Psoas muscle (tissue), 8 donors: ENCODE results near the gene ASTN2. TPM values are rescaled to one million over a fixed set of nuclear protein-coding genes. Genes with fewer than 3 reads are reported as not detected.
"Not testable (repeated sequence)": the region's sequence is repeated elsewhere in the genome, so short reads cannot be mapped to it uniquely, and the experiment has no call there.

ENCODE experiments used
- ATAC-seq, 4 donors: fragments of 200-7000 bp; cut with Tn5 transposase; one replicate each; pipeline ENCODE4 v1.9.1; 2020; ENCODE audit warnings: moderate library complexity in 3 of 4, mild to moderate bottlenecking in 2 of 4
- DNase-seq, 2 donors: peaks; one replicate each; pipeline ENCODE4 v3.0.0-alpha.2; 2020
- H3K27ac ChIP-seq: fragments of 200-600 bp; one replicate; pipeline ENCODE4 v1.8.0; 2022
- H3K27me3 ChIP-seq, 3 donors: fragments of 200-600 bp in 1 of 3; one replicate each; pipeline versions ENCODE4 v1.6.1 to v1.8.0; 2013 to 2022; ENCODE audit warnings: low read length in 2 of 3, mild to moderate bottlenecking in 2 of 3, moderate library complexity in 1 of 3; ENCODE audit not compliant: insufficient read depth in 3 of 3
- H3K36me3 ChIP-seq, 2 donors: fragments of 200-600 bp in 1 of 2; one replicate each; pipeline versions ENCODE4 v1.6.1 to v1.8.0; 2013 to 2022; ENCODE audit warnings: low read depth in 1 of 2, mild to moderate bottlenecking in 1 of 2, moderate library complexity in 1 of 2; ENCODE audit not compliant: insufficient read depth in 1 of 2
- H3K4me1 ChIP-seq: fragments of 200-600 bp; one replicate; pipeline ENCODE4 v1.8.0; 2022
- H3K4me3 ChIP-seq: fragments of 200-600 bp; one replicate; pipeline ENCODE4 v1.8.0; 2022; ENCODE audit warnings: mild to moderate bottlenecking
- H3K9me3 ChIP-seq: fragments of 200-600 bp; one replicate; pipeline ENCODE4 v1.8.0; 2022
- WGBS, 3 donors: extraction: QIAGEN DNeasy Blood & Tissue Kit; methylation state at CpG; one replicate each; pipeline versions ENCODE4 v1.1.6 to v1.1.7; 2013; 5-methylcytosine and 5-hydroxymethylcytosine counted together
- intact Hi-C, 2 donors: fragments of 100-400 bp; cut with DNase I; formaldehyde crosslinking; loops; one replicate each; pipeline versions ENCODE4 v1.11.0 to v1.14.2; 2022
- polyA plus RNA-seq, 3 donors: library from polyadenylated mRNA; stranded (reverse); fragments of 200-250 nt; gene quantifications; one replicate each; pipeline ENCODE4 v1.2.3, GENCODE V29; 2013
- total RNA-seq, 4 donors: library from RNA; stranded (reverse); fragmentation: NEBNext Ultra II Directional in 2 of 4; extraction: Animal tissue kit (Norgen Biotek cat#: 25700) in 2 of 4; gene quantifications; one replicate each; pipeline versions ENCODE4 v1.2.1 to v1.2.4, GENCODE V29; 2021 to 2023
- TF ChIP-seq, protein P1 (sequence below): fragments of 200-600 bp; IDR thresholded peaks from one replicate; pipeline ENCODE4 v1.8.0; 2022; ENCODE audit warnings: antibody characterized with exemption
- donor health status: healthy with polysubstance abuse.
- donor health status: DM: no; HTN: no; CAD: no; lungs with moderate emphysema.
- donor health status: Bipolar disorder and iron deficiency.
- donor health status: healthy.
- donor health status: DM: yes; HTN: yes; CAD: no.
- donor health status: DM: no; HTN: no; CAD: no.
- donor health status: DM: no; HTN: no; CAD: no.
- donor health status: DM: yes; HTN: yes; CAD: no.

The ASTN2 gene
- total and polyA plus RNA-seq, 7 donors, result 2.0 to 10.3 (median 3.3) TPM

DNA sequence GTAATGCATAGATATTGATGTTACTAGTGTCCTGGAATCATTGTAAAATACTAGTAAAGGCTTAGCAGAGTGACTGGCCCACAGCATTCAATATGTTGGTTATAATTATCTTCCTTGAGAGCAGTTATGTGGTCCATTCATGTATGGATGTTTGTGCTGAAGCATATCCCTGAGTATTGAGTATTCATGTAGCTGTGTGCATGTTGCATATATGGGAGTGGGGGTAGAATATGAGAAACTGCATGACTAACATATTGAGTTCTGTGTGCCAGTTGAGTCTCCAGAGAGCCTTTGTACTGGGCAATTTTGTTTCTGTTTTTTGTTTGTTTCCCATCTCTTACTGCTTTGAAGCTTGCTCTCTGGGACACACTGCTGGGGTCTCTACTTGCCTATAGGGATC lies 950.4 kb downstream of the ASTN2 start:
- Histone ChIP-seq H3K27me3 (no peaks in the 10 kb centered on the region), H3K9me3 (no peaks in the 10 kb centered on the region), H3K36me3 (no peaks in the 10 kb centered on the region), H3K27ac (no peak overlapping the region), H3K4me3 (no peak overlapping the region), H3K4me1 (no peaks in the 10 kb centered on the region)
- intact Hi-C loops, result no loop called here
- DNase-seq, result no peak
- ATAC-seq, result no peak
- TF ChIP-seq, protein P1, sequence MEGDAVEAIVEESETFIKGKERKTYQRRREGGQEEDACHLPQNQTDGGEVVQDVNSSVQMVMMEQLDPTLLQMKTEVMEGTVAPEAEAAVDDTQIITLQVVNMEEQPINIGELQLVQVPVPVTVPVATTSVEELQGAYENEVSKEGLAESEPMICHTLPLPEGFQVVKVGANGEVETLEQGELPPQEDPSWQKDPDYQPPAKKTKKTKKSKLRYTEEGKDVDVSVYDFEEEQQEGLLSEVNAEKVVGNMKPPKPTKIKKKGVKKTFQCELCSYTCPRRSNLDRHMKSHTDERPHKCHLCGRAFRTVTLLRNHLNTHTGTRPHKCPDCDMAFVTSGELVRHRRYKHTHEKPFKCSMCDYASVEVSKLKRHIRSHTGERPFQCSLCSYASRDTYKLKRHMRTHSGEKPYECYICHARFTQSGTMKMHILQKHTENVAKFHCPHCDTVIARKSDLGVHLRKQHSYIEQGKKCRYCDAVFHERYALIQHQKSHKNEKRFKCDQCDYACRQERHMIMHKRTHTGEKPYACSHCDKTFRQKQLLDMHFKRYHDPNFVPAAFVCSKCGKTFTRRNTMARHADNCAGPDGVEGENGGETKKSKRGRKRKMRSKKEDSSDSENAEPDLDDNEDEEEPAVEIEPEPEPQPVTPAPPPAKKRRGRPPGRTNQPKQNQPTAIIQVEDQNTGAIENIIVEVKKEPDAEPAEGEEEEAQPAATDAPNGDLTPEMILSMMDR, result no peak

DNA sequence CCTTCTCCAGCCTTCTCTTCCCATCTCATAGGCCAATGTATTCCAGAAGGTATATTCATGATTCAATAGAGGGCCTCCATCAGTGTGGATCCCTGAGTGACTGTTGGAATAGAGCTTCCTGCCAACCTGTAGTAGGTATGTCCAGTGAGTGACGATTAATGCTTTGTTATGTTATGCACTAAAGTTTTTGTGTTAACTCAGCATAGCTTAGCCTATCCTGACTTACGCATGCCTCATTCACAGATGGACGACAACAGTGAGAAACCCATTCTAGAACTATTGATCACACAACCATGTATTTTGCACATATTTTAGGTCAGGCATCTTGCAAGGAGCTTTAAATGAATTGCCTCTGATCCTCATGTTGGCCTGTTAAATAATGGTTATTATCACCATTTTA lies 953.2 kb downstream of the ASTN2 start:
- intact Hi-C loops, result no loop called here
- H3K27me3 ChIP-seq, result no peaks in the 10 kb centered on the region
- H3K4me3 ChIP-seq, result no peak overlapping the region
- peaks cover 9% of the 10 kb centered on the region for H3K9me3 ChIP-seq
- H3K27ac ChIP-seq, result no peak overlapping the region
- no peaks in the 10 kb centered on the region for H3K36me3 ChIP-seq
- TF ChIP-seq, protein P1, result no peak
- H3K4me1 ChIP-seq, result no peaks in the 10 kb centered on the region
- DNase-seq, result no peak
- ATAC-seq, result no peak
- WGBS, 3 donors, result 93 to 97% (median 96%) methylated on average over 3 of the region's 3 CpGs

DNA sequence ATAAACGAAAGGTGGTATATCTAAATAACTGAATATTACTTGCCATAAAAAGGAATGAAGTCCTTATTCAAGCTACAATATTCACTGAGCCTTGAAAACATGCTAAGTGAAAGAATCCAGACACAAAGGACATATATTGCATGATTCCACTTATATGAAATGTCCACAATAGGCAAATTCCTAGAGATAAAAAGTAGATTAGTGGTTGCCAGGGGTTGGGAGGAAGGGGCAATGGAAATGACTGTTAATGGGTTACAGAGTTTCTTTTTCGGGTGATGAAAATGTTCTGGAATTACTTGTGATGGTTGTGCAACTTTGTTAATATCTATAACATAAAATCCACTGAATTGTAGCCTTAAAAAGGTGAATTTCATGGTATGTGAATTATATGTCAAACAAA lies 954.8 kb downstream of the ASTN2 start:
- peaks cover 15% of the 10 kb centered on the region for H3K9me3 ChIP-seq
- ATAC-seq, result no peak
- no peaks in the 10 kb centered on the region for H3K27me3 ChIP-seq
- DNase-seq, result no peak
- WGBS, 3 donors, result 86 to 91% (median 89%) methylated on average over 2 of the region's 2 CpGs
- H3K4me1 ChIP-seq, result no peaks in the 10 kb centered on the region
- no peaks in the 10 kb centered on the region for H3K36me3 ChIP-seq
- intact Hi-C loops, result no loop called here
- no peak overlapping the region for H3K27ac ChIP-seq
- TF ChIP-seq, protein P1, result no peak
- no peak overlapping the region for H3K4me3 ChIP-seq

DNA sequence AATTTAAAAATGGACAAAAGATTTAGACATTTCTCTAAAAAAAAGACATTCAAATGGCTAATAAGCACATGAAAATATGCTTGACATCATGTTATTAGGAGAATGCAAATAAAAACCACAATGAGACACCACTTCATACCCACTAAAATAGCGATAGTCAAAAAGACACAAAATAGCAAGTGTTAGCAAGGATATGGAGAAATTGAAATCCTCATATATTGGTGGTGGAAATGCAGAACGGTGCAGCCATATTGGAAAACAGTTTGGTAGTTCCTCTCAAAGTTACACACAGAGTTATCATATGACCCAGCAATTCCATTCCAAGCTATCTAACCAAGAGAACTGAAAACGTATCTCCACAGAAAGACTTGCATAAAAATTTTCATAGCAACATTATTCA lies 955.3 kb downstream of the ASTN2 start:
- no peak overlapping the region for H3K4me3 ChIP-seq
- H3K27ac ChIP-seq, result no peak overlapping the region
- H3K27me3 ChIP-seq, result no peaks in the 10 kb centered on the region
- H3K36me3 ChIP-seq, result no peaks in the 10 kb centered on the region
- intact Hi-C loops, result no loop called here
- H3K4me1 ChIP-seq, result no peaks in the 10 kb centered on the region
- 85 to 87% (median 86%) methylated on average over 3 of the region's 3 CpGs for WGBS, 3 donors
- H3K9me3 ChIP-seq, result peaks cover 15% of the 10 kb centered on the region
- DNase-seq (no peak), ATAC-seq (no peak)
- TF ChIP-seq, protein P1, result no peak

DNA sequence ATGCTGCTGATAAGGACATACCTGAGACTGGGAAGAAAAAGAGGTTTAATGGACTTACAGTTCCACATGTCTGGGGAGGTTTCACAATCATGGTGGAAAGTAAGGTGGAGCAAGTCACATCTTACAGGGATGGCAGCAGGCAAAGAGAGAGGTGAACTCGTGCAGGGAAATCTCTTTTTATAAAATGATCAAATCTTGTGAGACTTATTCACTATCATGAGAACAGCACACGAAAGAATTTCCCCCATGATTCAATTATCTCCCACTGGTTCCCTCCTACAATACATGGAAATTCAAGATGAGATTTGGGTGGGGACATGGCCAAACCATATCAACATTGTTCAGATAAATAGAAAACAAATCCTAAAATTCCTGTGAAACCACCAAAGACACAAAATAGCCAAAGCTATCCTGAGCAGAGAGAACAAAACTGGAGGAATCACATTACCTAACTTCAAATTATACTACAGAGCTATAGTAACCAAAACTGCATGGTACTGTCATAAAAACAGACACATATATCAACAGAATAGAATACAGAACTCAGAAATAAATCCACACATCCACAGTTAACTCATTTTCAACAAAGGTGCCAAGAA lies 958.3 kb downstream of the ASTN2 start:
- no peak for ATAC-seq
- 86 to 97% (median 88%) methylated on average over 2 of the region's 2 CpGs for WGBS, 3 donors

DNA sequence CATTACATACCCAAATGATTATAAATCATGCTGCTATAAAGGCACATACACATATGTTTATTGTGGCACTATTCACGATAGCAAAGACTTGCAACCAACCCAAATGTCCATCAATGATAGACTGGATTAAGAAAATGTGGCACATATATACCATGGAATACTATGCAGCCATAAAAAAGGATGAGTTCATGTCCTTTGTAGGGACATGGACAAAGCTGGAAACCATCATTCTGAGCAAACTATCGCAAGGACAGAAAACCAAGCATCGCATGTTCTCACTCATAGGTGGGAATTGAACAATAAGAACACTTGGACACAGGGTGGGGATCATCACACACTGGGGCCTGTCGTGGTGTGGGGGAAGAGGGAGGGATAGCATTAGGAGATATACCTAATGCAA lies 960.3 kb downstream of the ASTN2 start:
- ATAC-seq, H3K4me3 ChIP-seq, H3K27ac ChIP-seq, H3K36me3 ChIP-seq, H3K4me1 ChIP-seq, intact Hi-C loops, H3K27me3 ChIP-seq, DNase-seq: not testable (repeated sequence)
- WGBS, 3 donors, result 95 to 100% (median 96%) methylated on average over 4 of the region's 4 CpGs
- peaks cover 15% of the 10 kb centered on the region for H3K9me3 ChIP-seq

More for the DNA sequence above, 958.3 kb downstream of the ASTN2 start:
- Histone ChIP-seq H3K4me1 (no peaks in the 10 kb centered on the region), H3K9me3 (peaks cover 15% of the 10 kb centered on the region), H3K36me3 (no peaks in the 10 kb centered on the region), H3K4me3 (no peak overlapping the region), H3K27me3 (no peaks in the 10 kb centered on the region), H3K27ac (no peak overlapping the region)
- DNase-seq, result no peak
- TF ChIP-seq, protein P1, result no peak
- intact Hi-C loops, result no loop called here
